Body of pancreas (tissue), 4 donors: ENCODE data around the gene TDRD7. TPM values are rescaled to one million over a fixed set of nuclear protein-coding genes. Genes with fewer than 3 reads are reported as not detected.

Source experiments
- ATAC-seq: fragments of 150-250 bp; one replicate; pipeline ENCODE4 v1.9.1; 2016
- DNase-seq, 4 donors: peaks; one replicate each; pipeline ENCODE4 v3.0.0-alpha.2; 2019
- H3K27ac ChIP-seq, 4 donors: fragments of 200-600 bp; sonication (generic); 1 replicate in 3 of 4; 2 replicates in 1 of 4; pipeline versions ENCODE4 v1.5.1 to v1.6.1; 2016 to 2019; ENCODE audit warnings: mild to moderate bottlenecking in 1 of 4, mixed read lengths in 1 of 4, moderate library complexity in 1 of 4
- H3K27me3 ChIP-seq, 2 donors: fragments of 200-600 bp; sonication (generic); one replicate each; pipeline ENCODE4 v1.6.0; 2016; ENCODE audit warnings: mild to moderate bottlenecking in 1 of 2
- H3K36me3 ChIP-seq, 2 donors: fragments of 200-600 bp; sonication (generic); replicated peaks in 1 of 2; 2 replicates each; pipeline ENCODE4 v1.5.1; 2016; ENCODE audit warnings: low read depth in 2 of 2; ENCODE audit not compliant: insufficient read depth in 1 of 2
- H3K4me1 ChIP-seq: fragments of 200-600 bp; sonication (generic); one replicate; pipeline ENCODE4 v1.6.0; 2016
- H3K4me3 ChIP-seq, 2 donors: fragments of 200-600 bp; sonication (generic); 1 replicate in 1 of 2; 2 replicates in 1 of 2; pipeline ENCODE4 v1.5.1; 2016 to 2019
- H3K9me3 ChIP-seq, 3 donors: fragments of 200-600 bp; sonication (generic); 1 replicate in 2 of 3; 2 replicates in 1 of 3; pipeline ENCODE4 v1.5.1; 2016
- POLR2A ChIP-seq, 3 donors: fragments of 450-650 bp; IDR thresholded peaks; one replicate each; pipeline ENCODE4 v1.6.1; 2016; ENCODE audit warnings: antibody characterized with exemption in 3 of 3, mild to moderate bottlenecking in 2 of 3
- WGBS, 2 donors: methylation state at CpG; one replicate each; pipeline ENCODE4 v1.1.5; 2017; 5-methylcytosine and 5-hydroxymethylcytosine counted together
- intact Hi-C: fragments of 100-400 bp; cut with DNase I; formaldehyde crosslinking; loops from one replicate; pipeline ENCODE4 v1.15.1; 2023
- total RNA-seq, 2 donors: library from RNA; depleted of rRNA; stranded (reverse); fragments of >200 nt; gene quantifications; one replicate each; pipeline ENCODE4 v1.1.0, GENCODE V29; 2016
- TF ChIP-seq, protein P1 (sequence below), 7 experiments: fragments of 450-650 bp in 4 of 7; fragments of 200-600 bp in 3 of 7; sonication (generic) in 3 of 7; IDR thresholded peaks; one replicate each; pipeline ENCODE4 v1.5.1; 2016 to 2019; ENCODE audit warnings: antibody characterized with exemption in 7 of 7

Gene TDRD7
- total RNA-seq, 2 donors from 2014 or later: 2.3 to 7.5 TPM

DNA sequence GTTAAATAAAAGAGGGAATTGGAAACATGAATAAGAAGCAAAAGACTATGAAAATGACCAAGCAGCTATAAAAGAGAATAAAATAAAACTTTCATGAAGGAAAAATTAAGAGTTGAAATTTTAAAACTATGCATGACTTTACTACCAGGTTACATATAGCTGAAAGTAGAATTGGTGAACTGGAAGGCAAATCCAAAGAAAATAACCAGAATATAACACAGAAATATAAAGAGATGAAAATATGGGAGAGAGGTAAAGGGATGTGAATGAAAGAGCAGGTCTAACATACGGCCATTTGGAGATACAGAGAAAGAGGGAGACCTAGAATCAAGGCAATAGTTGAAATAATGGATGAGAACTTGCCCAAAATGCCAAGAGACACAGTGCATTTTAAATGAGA lies 42.9 kb upstream of the TDRD7 start:
- ATAC-seq: no peak
- H3K27ac ChIP-seq: no peak overlapping the region
- no peaks in the 10 kb centered on the region for H3K27me3 ChIP-seq
- no peak for DNase-seq
- intact Hi-C loops: no loop called here
- WGBS, 2 donors: 94 to 96% methylated on average over 1 of the region's 1 CpG
- H3K4me1 ChIP-seq: no peaks in the 10 kb centered on the region
- H3K4me3 ChIP-seq: no peak overlapping the region
- no peak for TF ChIP-seq POLR2A (IDR thresholded peaks at IDR 0.05)
- TF ChIP-seq, protein P1, sequence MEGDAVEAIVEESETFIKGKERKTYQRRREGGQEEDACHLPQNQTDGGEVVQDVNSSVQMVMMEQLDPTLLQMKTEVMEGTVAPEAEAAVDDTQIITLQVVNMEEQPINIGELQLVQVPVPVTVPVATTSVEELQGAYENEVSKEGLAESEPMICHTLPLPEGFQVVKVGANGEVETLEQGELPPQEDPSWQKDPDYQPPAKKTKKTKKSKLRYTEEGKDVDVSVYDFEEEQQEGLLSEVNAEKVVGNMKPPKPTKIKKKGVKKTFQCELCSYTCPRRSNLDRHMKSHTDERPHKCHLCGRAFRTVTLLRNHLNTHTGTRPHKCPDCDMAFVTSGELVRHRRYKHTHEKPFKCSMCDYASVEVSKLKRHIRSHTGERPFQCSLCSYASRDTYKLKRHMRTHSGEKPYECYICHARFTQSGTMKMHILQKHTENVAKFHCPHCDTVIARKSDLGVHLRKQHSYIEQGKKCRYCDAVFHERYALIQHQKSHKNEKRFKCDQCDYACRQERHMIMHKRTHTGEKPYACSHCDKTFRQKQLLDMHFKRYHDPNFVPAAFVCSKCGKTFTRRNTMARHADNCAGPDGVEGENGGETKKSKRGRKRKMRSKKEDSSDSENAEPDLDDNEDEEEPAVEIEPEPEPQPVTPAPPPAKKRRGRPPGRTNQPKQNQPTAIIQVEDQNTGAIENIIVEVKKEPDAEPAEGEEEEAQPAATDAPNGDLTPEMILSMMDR (IDR thresholded peaks at IDR 0.05): no peak
- H3K9me3 ChIP-seq: no peaks in the 10 kb centered on the region
- no peaks in the 10 kb centered on the region for H3K36me3 ChIP-seq

DNA sequence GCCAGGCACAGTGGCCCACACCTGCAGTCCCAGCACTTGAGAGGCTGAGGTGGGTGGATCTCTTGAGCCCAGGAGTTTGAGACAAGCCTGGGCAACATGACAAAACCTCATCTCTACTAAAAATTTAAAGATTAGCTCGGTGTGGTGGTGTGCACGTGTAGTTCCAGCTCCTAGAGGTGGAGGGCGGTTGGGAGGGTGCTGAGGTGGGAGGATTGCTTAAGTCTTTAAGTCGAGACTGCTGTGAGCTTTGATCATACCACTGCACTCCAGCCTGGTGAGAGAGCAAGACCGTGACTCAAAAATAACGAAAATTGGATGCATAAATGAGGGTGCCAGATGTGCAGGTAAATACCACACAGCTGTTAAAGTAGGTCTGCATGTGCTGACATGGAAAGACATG lies 39.3 kb upstream of the TDRD7 start:
- ATAC-seq (no peak), DNase-seq (no peak)
- Histone ChIP-seq H3K9me3 (no peaks in the 10 kb centered on the region), H3K27me3 (no peaks in the 10 kb centered on the region), H3K4me3 (no peak overlapping the region), H3K36me3 (no peaks in the 10 kb centered on the region), H3K27ac (no peak overlapping the region), H3K4me1 (no peaks in the 10 kb centered on the region)
- WGBS, 2 donors: 77 to 80% methylated on average over 6 of the region's 6 CpGs
- intact Hi-C loops: no loop called here
- TF ChIP-seq POLR2A (IDR thresholded peaks at IDR 0.05): no peak
- TF ChIP-seq, protein P1 (IDR thresholded peaks at IDR 0.05): no peak

DNA sequence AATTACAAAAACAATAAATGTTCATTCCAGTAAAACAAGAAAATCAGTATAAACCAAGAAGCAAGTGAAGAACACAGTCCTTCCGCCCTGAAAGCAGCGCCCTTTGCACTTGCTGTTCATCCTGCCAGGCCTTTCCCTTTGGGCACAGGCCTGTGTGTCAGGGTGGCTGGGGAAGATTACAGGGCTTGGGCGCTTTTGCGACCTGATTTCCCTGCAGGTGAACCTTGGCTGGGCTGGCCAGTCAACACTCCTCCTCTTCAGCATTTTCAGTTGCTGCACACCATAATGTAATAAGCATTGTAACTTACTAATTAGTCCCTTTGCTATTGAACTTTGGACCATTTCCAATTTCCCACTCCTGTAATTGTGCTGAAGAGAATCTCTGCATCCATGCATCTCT lies 38.6 kb upstream of the TDRD7 start:
- H3K27ac ChIP-seq: no peak overlapping the region
- intact Hi-C loops: no loop called here
- no peaks in the 10 kb centered on the region for H3K36me3 ChIP-seq
- H3K4me3 ChIP-seq: no peak overlapping the region
- no peaks in the 10 kb centered on the region for H3K9me3 ChIP-seq
- DNase-seq (no peak), ATAC-seq (no peak)
- TF ChIP-seq, protein P1 (IDR thresholded peaks at IDR 0.05): no peak
- no peak for TF ChIP-seq POLR2A (IDR thresholded peaks at IDR 0.05)
- H3K27me3 ChIP-seq: no peaks in the 10 kb centered on the region
- 92 to 94% methylated on average over 4 of the region's 4 CpGs for WGBS, 2 donors
- H3K4me1 ChIP-seq: no peaks in the 10 kb centered on the region

DNA sequence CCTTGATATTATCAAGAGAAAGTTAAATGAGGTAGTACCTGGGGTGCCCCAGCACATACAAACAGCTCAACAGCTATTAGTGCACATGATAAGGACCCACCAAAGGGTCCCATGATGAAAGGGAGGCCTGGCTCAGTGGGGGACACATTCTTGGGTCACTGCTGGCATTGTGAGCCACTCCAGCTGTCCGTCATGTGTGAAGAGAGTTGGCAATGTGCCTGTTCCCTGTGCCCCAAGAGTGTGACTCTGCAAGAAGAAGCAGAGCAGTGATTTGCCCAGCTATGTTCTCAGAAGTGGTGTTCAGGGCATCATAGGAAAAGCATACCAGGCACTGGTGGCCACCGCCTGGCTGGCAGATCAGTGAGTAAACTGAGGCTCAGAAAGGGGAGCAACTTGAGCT lies 37.1 kb upstream of the TDRD7 start:
- no peaks in the 10 kb centered on the region for H3K4me1 ChIP-seq
- WGBS, 2 donors: 80 to 90% methylated on average over 2 of the region's 2 CpGs
- no peak overlapping the region for H3K4me3 ChIP-seq
- intact Hi-C loops: no loop called here
- ATAC-seq: no peak
- no peak for DNase-seq
- no peaks in the 10 kb centered on the region for H3K9me3 ChIP-seq
- H3K27me3 ChIP-seq: no peaks in the 10 kb centered on the region
- TF ChIP-seq, protein P1 (IDR thresholded peaks at IDR 0.05): no peak
- TF ChIP-seq POLR2A (IDR thresholded peaks at IDR 0.05): no peak
- no peaks in the 10 kb centered on the region for H3K36me3 ChIP-seq
- H3K27ac ChIP-seq: no peak overlapping the region

DNA sequence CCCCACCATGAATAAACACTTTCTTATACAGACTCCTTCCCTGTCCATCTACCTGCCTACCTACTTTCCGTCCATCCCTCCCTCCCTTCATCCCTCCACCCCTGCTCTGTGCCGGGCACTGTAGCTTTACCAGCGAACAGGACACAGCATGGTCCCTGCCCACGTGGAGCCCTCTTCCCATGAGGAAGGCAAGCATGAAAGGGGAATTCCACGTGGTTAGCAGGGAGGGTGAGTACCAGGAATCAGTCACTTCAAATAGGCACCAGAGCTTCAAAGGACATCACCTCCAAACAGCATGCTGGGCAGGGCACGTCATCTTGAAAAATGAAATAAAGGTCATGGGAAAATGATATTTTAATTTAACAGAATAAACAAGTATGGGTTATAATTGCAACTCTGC lies 35.0 kb upstream of the TDRD7 start:
- Histone ChIP-seq H3K27ac (no peak overlapping the region), H3K9me3 (no peaks in the 10 kb centered on the region), H3K4me3 (no peak overlapping the region), H3K27me3 (no peaks in the 10 kb centered on the region), H3K4me1 (peaks cover 5% of the 10 kb centered on the region), H3K36me3 (no peaks in the 10 kb centered on the region)
- no peak for TF ChIP-seq POLR2A (IDR thresholded peaks at IDR 0.05)
- TF ChIP-seq, protein P1 (IDR thresholded peaks at IDR 0.05): no peak
- no peak for DNase-seq
- intact Hi-C loops: no loop called here
- no peak for ATAC-seq
- 81 to 88% methylated on average over 6 of the region's 6 CpGs for WGBS, 2 donors
